HTERT RPE-1 (cell line): ENCODE data around the gene OTUD1.
"Not testable (repeated sequence)": the region's sequence is repeated elsewhere in the genome, so short reads cannot be mapped to it uniquely, and the experiment has no call there.

Source experiments
- in situ Hi-C: fragments of 300-500 bp; cut with MboI; formaldehyde crosslinking; loops from 4 replicates; pipeline ENCODE4 v1.14.3; 2020; ENCODE audit warnings: low sequenced_read_pairs

Gene OTUD1

GRCh38 chr10:23438547-23439451 lies at the start of gene OTUD1:
Gene OTUD1, plus strand, starts transcription at chr10:23439075. Its CDS starts 383 bp downstream, at chr10:23439458.
- in situ Hi-C loops: no loop called here

DNA sequence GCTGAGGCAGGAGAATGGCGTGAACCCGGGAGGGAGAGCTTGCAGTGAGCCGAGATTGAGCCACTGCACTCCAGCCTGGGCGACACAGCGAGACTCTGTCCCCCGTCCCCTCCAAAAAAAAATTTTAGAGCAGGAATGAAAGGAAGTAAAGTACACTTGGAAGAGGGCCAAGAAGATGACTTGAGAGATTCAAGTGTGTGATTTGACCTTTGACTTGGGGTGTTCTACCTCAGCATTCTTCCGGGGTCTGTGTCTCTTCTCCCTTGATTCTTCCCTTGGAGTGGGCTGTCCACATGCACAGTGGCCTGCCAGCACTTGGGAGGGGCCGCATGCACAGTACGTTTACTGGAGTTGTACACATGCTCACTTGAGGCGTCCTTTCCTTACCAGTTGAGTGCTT lies 48.5 kb upstream of the OTUD1 start:
- in situ Hi-C loops: not testable (repeated sequence)

GRCh38 chr10:23390809-23391208 lies 48.1 kb upstream of the OTUD1 start:
- in situ Hi-C loops: no loop called here

GRCh38 chr10:23391821-23392220 lies 47.1 kb upstream of the OTUD1 start:
- in situ Hi-C loops: no loop called here

DNA sequence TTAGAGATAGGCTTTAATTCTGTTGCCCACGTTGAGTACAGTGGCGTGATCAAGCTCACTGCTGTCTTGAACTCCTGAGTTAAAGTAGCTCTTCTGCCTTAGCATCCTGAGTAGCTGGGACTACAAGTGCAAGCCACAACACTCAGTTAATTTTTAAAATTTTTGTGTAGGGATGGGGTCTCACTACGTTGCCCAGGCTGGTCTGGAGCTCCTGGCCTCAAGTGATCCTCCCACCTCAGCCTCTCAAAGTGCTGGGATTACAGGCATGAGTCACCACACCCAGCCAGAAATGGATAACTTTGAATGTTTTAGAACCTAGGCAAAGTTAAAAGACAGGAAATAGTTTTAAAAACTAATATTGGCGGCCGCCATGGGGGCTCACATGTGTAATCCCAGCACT lies 43.9 kb upstream of the OTUD1 start:
- in situ Hi-C loops: no loop called here

DNA sequence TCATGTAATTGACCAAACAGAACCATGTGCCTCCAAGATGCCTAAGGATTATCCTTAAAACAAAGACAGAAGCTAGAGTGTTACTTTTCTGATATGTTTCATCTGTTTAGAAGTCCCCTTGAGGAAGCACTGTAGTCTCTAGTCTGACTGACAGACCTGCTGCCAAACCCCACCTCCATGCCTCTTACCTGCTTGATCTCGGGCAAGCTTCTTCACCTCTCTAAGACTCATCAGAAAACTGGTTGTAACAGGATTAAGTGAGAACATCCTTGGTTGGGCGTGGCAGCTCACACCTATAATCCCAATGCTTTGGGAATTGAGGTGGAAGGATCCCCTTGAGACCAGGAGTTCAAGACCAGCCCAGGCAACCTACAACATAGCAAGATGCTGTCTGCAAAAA lies 42.2 kb upstream of the OTUD1 start:
- in situ Hi-C loops: no loop called here

GRCh38 chr10:23399701-23400144 lies 39.2 kb upstream of the OTUD1 start:
- in situ Hi-C loops: no loop called here

DNA sequence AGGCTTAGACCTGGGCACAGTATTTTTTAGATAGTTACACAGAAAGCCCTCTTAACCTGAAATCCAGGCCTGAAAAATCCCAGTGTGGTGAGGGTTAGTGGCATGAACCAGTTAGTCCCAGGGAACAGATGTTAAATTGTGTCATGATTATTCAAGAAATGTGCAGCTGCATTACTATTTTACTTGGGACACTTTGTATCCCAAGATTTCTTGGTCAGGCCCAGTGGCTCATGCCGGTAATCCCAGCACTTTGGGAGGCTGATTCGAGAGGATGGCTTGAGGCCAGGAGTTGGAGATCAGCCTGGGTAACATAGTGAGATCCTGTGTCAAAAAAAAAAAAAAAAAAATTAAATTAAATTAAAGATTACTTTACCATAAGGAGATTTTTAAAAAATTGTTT lies 36.0 kb upstream of the OTUD1 start:
- in situ Hi-C loops: no loop called here

DNA sequence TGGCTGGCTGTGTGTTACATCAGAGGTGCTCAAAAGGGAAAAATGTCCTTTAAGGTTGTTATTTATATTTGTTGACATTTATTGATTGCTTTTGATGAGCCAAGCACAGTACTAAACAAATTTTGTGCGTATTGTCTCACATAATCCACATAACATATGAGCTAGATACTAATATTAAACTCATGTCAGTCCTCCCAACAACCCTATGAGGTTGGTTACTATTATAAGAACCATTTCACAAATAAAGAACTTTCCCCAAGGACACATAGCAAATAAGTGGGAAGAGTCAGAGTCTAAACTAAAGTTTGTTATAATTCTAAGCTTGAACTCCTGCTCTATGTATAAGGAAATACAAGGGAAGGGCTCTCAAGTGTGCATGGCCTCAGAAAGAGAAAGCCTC lies 35.6 kb upstream of the OTUD1 start:
- in situ Hi-C loops: no loop called here

DNA sequence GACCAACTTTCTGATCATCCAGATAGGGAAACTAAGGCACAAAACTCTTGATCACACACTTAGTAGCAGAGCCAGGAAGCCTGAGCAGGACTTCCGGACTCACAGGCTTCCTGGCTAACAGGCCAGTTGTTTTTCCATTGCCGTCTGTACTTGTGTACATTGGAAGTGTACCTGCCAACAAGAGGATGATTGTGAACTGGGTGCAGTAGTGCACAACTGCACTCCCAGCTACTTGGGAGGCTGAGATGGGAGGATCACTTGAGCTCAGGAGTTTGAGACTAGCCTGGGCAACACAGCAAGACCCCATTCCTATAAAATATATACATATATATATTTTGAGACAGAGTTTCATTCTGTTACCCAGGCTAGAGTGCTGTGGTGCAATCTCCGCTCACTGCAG lies 35.2 kb upstream of the OTUD1 start:
- in situ Hi-C loops: no loop called here

GRCh38 chr10:23404461-23404980 lies 34.4 kb upstream of the OTUD1 start:
- in situ Hi-C loops: no loop called here

DNA sequence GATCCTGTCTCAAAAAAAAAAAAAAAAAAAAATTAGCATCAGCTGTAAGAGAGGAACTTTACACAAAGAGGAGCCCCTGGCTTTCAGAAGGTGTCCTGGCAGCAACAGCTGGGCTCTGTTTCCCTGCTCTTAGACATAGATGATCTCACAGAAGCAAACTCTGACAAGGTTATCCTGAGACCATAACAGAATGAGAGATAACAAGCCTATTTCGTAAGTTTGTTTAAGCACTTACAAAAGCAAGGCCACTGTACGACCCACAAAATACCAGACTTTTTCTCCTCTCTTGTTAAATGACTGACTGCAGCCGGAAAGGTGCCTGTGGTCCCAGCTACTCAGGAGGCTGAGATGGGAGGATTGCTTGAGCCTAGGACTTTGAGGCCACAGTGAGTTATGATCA lies 33.3 kb upstream of the OTUD1 start:
- in situ Hi-C loops: no loop called here

DNA sequence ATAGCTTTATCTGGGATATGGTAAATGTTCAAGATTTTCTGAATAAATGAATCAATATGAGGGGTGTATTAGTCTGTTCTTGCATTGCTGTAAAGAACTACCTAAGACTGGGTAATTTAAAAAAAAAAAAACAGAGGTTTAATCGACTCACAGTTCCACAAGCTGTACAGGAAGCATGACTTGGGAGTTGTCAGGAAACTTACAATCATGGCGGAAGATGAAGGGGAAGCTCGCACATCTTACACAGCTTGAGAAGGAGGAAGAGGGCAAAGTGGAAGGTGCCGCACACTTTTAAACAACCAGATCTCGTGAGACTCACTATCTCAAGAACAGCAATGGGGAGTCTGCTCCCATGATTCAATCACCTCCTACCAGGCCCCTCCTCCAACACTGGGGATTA lies 32.5 kb upstream of the OTUD1 start:
- in situ Hi-C loops: no loop called here

DNA sequence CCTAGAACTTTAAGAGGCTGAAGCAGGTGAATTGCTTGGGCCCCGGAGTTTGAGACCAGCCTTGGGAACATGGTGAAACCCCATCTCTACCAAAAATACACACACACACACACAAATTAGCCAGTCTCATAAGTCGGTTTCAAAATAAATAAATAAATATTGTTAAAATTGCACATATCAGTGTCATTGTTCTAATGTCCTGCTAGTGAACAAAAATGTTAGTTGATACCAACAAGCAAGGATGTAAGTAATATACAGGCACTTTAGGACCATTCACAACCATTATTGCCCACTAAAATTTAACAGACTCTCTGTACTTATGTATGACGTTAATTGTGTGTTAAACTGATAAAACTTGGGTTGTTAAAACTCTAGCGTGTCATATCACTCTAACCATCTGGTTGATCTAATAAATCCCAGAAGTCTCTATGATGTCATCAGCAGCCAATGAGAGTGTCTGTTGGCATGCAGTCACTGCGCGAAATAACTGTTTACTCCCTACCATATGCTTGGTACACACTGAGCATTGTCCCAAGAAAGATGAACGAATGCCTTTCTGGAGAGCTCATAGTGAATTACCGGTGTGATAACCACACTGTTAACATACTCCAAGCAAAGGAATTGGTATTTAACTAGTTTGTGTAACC lies 30.4 kb upstream of the OTUD1 start:
- in situ Hi-C loops: no loop called here

DNA sequence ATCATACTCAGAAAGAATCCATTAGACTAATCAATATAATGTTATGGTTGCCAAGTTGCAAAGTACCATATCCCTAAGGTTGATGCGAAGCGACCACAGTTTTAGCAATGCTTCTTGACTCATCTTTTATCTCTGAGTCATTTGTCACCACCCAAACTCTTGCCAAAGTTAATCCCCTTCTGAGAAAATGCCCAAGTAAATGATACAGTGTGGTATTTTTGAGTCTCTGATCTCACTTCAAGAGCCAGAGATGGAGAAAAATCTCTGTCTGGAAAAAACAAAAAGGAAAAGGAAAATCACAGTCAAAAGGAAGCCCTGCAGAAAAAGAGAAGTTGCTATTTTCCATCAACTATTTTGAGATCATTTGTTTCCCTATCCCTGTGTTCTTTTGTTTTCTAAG lies 26.7 kb upstream of the OTUD1 start:
- in situ Hi-C loops: no loop called here

GRCh38 chr10:23413629-23414089 lies 25.2 kb upstream of the OTUD1 start:
- in situ Hi-C loops: no loop called here

GRCh38 chr10:23414658-23415057 lies 24.2 kb upstream of the OTUD1 start:
- in situ Hi-C loops: no loop called here

DNA sequence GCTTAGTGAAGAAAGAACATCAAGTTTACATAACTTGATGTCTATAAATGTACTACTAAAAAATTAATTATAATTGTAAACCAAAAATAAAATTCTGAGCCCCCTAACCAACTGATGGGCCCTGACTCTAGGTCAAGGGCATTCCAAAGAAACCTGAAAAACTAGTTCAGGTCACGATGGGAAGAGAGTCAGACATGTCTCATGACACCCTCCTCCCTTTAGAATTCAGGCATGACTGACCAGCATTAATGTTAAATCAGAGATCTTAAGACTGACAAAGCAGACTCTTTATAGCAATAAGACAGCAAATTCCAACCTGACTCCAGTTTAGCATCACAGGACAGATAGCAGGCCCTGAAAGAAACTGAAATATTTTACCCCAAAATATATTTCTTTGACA lies 21.6 kb upstream of the OTUD1 start:
- in situ Hi-C loops: no loop called here

- in situ Hi-C loops: no loop called here
Measured at GRCh38 chr10:23418051-23418681, 20.7 kb upstream of the OTUD1 start.

DNA sequence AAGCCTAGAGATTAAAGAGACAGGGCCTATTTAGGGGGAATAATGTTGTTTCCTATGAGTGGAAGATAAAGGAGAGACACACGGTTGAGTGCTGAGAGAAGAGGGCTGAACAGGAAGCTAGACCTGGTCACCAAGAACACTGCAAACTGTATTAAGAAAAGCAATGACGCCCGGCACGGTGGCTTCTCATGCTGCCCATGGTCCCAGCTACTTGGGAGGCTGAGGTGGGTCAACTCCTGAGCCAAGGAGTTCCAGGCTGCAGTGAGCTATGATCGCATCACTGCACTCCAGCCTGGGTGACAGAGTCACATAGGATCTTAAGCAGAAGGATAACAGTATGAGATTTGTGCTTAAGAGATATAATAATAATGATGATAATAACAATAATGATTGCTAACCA lies 19.7 kb upstream of the OTUD1 start:
- in situ Hi-C loops: no loop called here

DNA sequence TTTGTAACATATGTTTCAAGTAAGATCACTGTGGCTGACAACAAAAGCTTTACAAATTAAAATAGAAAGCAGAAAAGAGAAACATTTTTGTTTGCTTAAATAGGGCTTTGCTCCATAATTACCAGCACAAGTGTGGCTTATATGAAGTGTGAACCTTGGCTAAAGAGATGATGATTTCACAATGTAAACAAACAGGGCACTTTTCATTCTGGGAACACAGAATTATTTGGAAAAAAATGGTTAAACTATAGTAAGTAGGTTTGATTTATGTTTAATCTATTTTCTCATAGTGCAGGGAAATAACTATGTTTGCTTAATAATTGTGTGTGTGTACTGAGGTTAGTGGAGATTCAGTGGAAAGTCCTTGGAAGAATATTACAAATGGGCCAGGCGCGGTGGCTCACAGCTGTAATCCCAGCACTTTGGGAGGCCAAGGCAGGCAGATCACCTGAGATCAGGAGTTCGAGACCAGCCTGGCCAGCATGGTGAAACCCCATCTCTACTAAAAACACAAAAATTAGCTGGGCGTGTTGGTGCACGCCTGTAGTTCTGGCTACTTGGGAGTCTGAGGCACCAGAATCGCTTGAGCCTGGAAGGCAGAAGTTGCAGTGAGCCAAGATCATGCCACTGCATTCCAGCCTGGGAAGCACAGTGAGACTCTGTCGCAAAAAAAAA lies 19.1 kb upstream of the OTUD1 start:
- in situ Hi-C loops: no loop called here
